Measurements from ENCODE around the gene CD40. TPM values are rescaled to one million over a fixed set of nuclear protein-coding genes. Genes with fewer than 3 reads are reported as not detected.

Gene CD40
- total and polyA plus RNA-seq, 2 of the 8 experiments (the other 6 are each of a cell fraction or from before 2014, with no cell fraction given), result 14.5 to 18.8 TPM

GRCh38 chr20:46178891-46179290 is 60.8 kb downstream of the CD40 start:
- Histone ChIP-seq H4K20me1 (replicated peaks in 1 of 2; ENCODE audit: control insufficient read depth in 1 of 2, insufficient read depth in 2 of 2, low read length in 2 of 2) (no peaks in the 10 kb centered on the region), H3K18ac (ENCODE audit: extremely low read depth, low read length) (no peak overlapping the region), H4K5ac (ENCODE audit: insufficient read length, low read depth, low read length) (no peak overlapping the region), H3K27ac (ENCODE audit: low read depth, low read length) (no peak overlapping the region), H3K27me3 (replicated peaks in 1 of 4; ENCODE audit: control insufficient read depth in 3 of 4, extremely low read depth in 1 of 4, insufficient read depth in 3 of 4, low read length in 3 of 4) (peaks cover 2 to 18% (median 16%) of the 10 kb centered on the region in 4 experiments), H3K4me1 (replicated peaks in 1 of 4; ENCODE audit: control insufficient read depth in 3 of 4, insufficient read depth in 4 of 4, low read length in 3 of 4) (no peaks in the 10 kb centered on the region; a peak in 1 of 7 replicates), H2BK15ac (ENCODE audit: low read length) (no peak overlapping the region), H3K56ac (replicated peaks; ENCODE audit: insufficient read length, low read depth, low read length) (no peak overlapping the region), H3K4me2 (ENCODE audit: insufficient read depth in 1 of 2, low read depth in 2 of 2, low read length in 2 of 2) (no peak overlapping the region), H3K23me2 (ENCODE audit: low read depth, low read length) (peaks cover 2% of the 10 kb centered on the region; the same call in 1 of the 2 replicates), H2BK120ac (replicated peaks; ENCODE audit: low read depth, low read length) (no peak overlapping the region), H3K4ac (replicated peaks; ENCODE audit: insufficient read length, low read depth, low read length) (no peak overlapping the region), H3K36me3 (ENCODE audit: control insufficient read depth in 2 of 4, insufficient read depth in 4 of 4, low read length in 3 of 4) (no peaks in the 10 kb centered on the region), H3K9ac (replicated peaks in 1 of 4; ENCODE audit: extremely low read depth in 1 of 4, low read depth in 3 of 4, low read length in 3 of 4) (no peak overlapping the region), H3K23ac (ENCODE audit: insufficient read length) (no peak overlapping the region), H2BK12ac (ENCODE audit: low read depth, low read length) (no peak overlapping the region), H2BK20ac (ENCODE audit: low read length) (no peak overlapping the region), H3K14ac (ENCODE audit: insufficient read length) (no peak overlapping the region), H3K79me2 (ENCODE audit: control insufficient read depth in 1 of 2, insufficient read depth in 2 of 2, low read length in 2 of 2) (no peaks in the 10 kb centered on the region), H2AK5ac (ENCODE audit: low read depth, low read length) (no peak overlapping the region), H2BK5ac (ENCODE audit: low read depth, low read length) (no peak overlapping the region), H3K9me3 (ENCODE audit: insufficient read depth in 2 of 2, low read depth in 1 of 2, low read length in 1 of 2) (no peaks in the 10 kb centered on the region), H2AFZ (ENCODE audit: low read length) (no peak overlapping the region), H4K8ac (ENCODE audit: extremely low read depth, insufficient read depth, low read length) (no peak overlapping the region), H3K4me3 (ENCODE audit: extremely low read depth in 1 of 4, insufficient read depth in 2 of 4, low read depth in 3 of 4, low read length in 4 of 4) (no peak overlapping the region), H3K79me1 (ENCODE audit: low read depth, low read length) (no peaks in the 10 kb centered on the region), H4K91ac (replicated peaks; ENCODE audit: insufficient read length, low read length) (no peak overlapping the region)
- no peak for FAIRE-seq
- POLR2A ChIA-PET (ENCODE audit: partially characterized antibody), result no interaction called here
- 83% methylated on average over 8 of the region's 8 CpGs; no CpG with 5 or more reads in 1 of the 2 experiments for WGBS, 2 experiments (ENCODE audit: extremely low coverage in 1 of 2, insufficient coverage in 1 of 2, insufficient read length in 1 of 2, insufficient replicate concordance in 2 of 2, low coverage in 1 of 2, low lambda C conversion rate in 2 of 2, missing lambda C conversion rate in 1 of 2)
- DNase-seq (ENCODE audit: low read depth in 1 of 2, low spot score in 2 of 2), result no peak
- CTCF ChIA-PET (ENCODE audit: partially characterized antibody), result interaction anchor here (0.7 to 18.5 kb wide), 5 partner anchors 11 to 170 kb away, joined by 3 to 233 read pairs (median 4); partner anchors contain the start of gene MMP9
- no peak for TF ChIP-seq SP1 (IDR thresholded peaks at IDR 0.05; ENCODE audit: low read depth, low read length)

Other genes starting within 250 kb of the CD40 start
- 15.6 and 16.7 TPM in 2 replicates for gene ZSWIM1, start 237.1 kb upstream of the CD40 start, total RNA-seq (2021; fragmentation: NEBNext Ultra II Directional; extraction: Animal tissue kit (Norgen Biotek cat#: 25700))
- 13.2 and 14.1 TPM in 2 replicates for gene ZSWIM1, start 237.1 kb upstream of the CD40 start, polyA plus RNA-seq (2011; rRNA removed)
- gene SPATA25, start 230.7 kb upstream of the CD40 start, total RNA-seq (2021; fragmentation: NEBNext Ultra II Directional; extraction: Animal tissue kit (Norgen Biotek cat#: 25700)), result 2.5 and 3.0 TPM in 2 replicates
- gene SPATA25, start 230.7 kb upstream of the CD40 start, polyA plus RNA-seq (2011; rRNA removed), result 2.0 and 3.2 TPM in 2 replicates
- 5.2 and 6.9 TPM in 2 replicates for gene NEURL2, start 227.1 kb upstream of the CD40 start, total RNA-seq (2021; fragmentation: NEBNext Ultra II Directional; extraction: Animal tissue kit (Norgen Biotek cat#: 25700))
- 6.9 and 10.3 TPM in 2 replicates for gene NEURL2, start 227.1 kb upstream of the CD40 start, polyA plus RNA-seq (2011; rRNA removed)
- 49.7 and 52.5 TPM in 2 replicates for gene CTSA, start 227.0 kb upstream of the CD40 start, total RNA-seq (2021; fragmentation: NEBNext Ultra II Directional; extraction: Animal tissue kit (Norgen Biotek cat#: 25700))
- gene CTSA, start 227.0 kb upstream of the CD40 start, polyA plus RNA-seq (2011; rRNA removed), result 74.0 and 81.4 TPM in 2 replicates
- 120 TPM in 2 replicates for gene PLTP, start 206.2 kb upstream of the CD40 start, total RNA-seq (2021; fragmentation: NEBNext Ultra II Directional; extraction: Animal tissue kit (Norgen Biotek cat#: 25700))
- 194 and 268 TPM in 2 replicates for gene PLTP, start 206.2 kb upstream of the CD40 start, polyA plus RNA-seq (2011; rRNA removed)
- gene PCIF1, start 183.6 kb upstream of the CD40 start, total RNA-seq (2021; fragmentation: NEBNext Ultra II Directional; extraction: Animal tissue kit (Norgen Biotek cat#: 25700)), result 27.2 and 30.3 TPM in 2 replicates
- gene PCIF1, start 183.6 kb upstream of the CD40 start, polyA plus RNA-seq (2011; rRNA removed), result 30.6 and 54.7 TPM in 2 replicates
- gene ZNF335, start 146.1 kb upstream of the CD40 start, total RNA-seq (2021; fragmentation: NEBNext Ultra II Directional; extraction: Animal tissue kit (Norgen Biotek cat#: 25700)), result 14.6 and 15.9 TPM in 2 replicates
- 12.4 and 17.1 TPM in 2 replicates for gene ZNF335, start 146.1 kb upstream of the CD40 start, polyA plus RNA-seq (2011; rRNA removed)
- 1.7 and 2.2 TPM in 2 replicates for gene MMP9, start 109.4 kb upstream of the CD40 start, total RNA-seq (2021; fragmentation: NEBNext Ultra II Directional; extraction: Animal tissue kit (Norgen Biotek cat#: 25700))
- 1.5 and 1.6 TPM in 2 replicates for gene MMP9, start 109.4 kb upstream of the CD40 start, polyA plus RNA-seq (2011; rRNA removed)
- gene SLC12A5, start 89.1 kb upstream of the CD40 start, total RNA-seq (2021; fragmentation: NEBNext Ultra II Directional; extraction: Animal tissue kit (Norgen Biotek cat#: 25700)), result 5.9 and 7.3 TPM in 2 replicates
- 1.9 and 2.8 TPM in 2 replicates for gene SLC12A5, start 89.1 kb upstream of the CD40 start, polyA plus RNA-seq (2011; rRNA removed)
- 29.0 and 29.9 TPM in 2 replicates for gene NCOA5, start 28.4 kb upstream of the CD40 start, total RNA-seq (2021; fragmentation: NEBNext Ultra II Directional; extraction: Animal tissue kit (Norgen Biotek cat#: 25700))
- gene NCOA5, start 28.4 kb upstream of the CD40 start, polyA plus RNA-seq (2011; rRNA removed), result 18.0 and 20.4 TPM in 2 replicates
- 0.39 and 0.46 TPM in 2 replicates for gene CDH22, start 190.2 kb downstream of the CD40 start, total RNA-seq (2021; fragmentation: NEBNext Ultra II Directional; extraction: Animal tissue kit (Norgen Biotek cat#: 25700))
- gene CDH22, start 190.2 kb downstream of the CD40 start, polyA plus RNA-seq (2011; rRNA removed), result 0.31 and 0.35 TPM in 2 replicates

Measured in H1 (cell line).